ENCODE measurements around the gene ANKRD11.
"Not testable (repeated sequence)": the region's sequence is repeated elsewhere in the genome, so short reads cannot be mapped to it uniquely, and the experiment has no call there.

ANKRD11 gene

GRCh38 chr16:89304941-89305705 is 185.2 kb downstream of the ANKRD11 start:
- no peak for DNase-seq (ENCODE audit: low read depth in 4 of 4, low spot score in 1 of 4)

- DNase-seq (ENCODE audit: low read depth in 4 of 4, low spot score in 1 of 4), result no peak
Observed at GRCh38 chr16:89304181-89304851, 186.0 kb downstream of the ANKRD11 start.

- DNase-seq (ENCODE audit: low read depth in 4 of 4, low spot score in 1 of 4), result no peak
Observed at GRCh38 chr16:89303617-89304016, 186.7 kb downstream of the ANKRD11 start.

GRCh38 chr16:89300976-89301360 is 189.4 kb downstream of the ANKRD11 start:
- no peak for DNase-seq (ENCODE audit: low read depth in 4 of 4, low spot score in 1 of 4)

- DNase-seq (ENCODE audit: low read depth in 4 of 4, low spot score in 1 of 4), result no peak
Observed at GRCh38 chr16:89300311-89300975, 189.9 kb downstream of the ANKRD11 start.

- DNase-seq (ENCODE audit: low read depth in 4 of 4, low spot score in 1 of 4), result not testable (repeated sequence)
Observed at GRCh38 chr16:89299357-89300111, 190.8 kb downstream of the ANKRD11 start.

GRCh38 chr16:89298623-89299225 is 191.6 kb downstream of the ANKRD11 start:
- no peak for DNase-seq (ENCODE audit: low read depth in 4 of 4, low spot score in 1 of 4)

GRCh38 chr16:89297910-89298545 is 192.3 kb downstream of the ANKRD11 start:
- no peak for DNase-seq (ENCODE audit: low read depth in 4 of 4, low spot score in 1 of 4)

- DNase-seq (ENCODE audit: low read depth in 4 of 4, low spot score in 1 of 4), result no peak
Observed at GRCh38 chr16:89297156-89297874, 193.0 kb downstream of the ANKRD11 start.

- no peak for DNase-seq (ENCODE audit: low read depth in 4 of 4, low spot score in 1 of 4)
Observed at GRCh38 chr16:89295915-89296314, 194.4 kb downstream of the ANKRD11 start.

- DNase-seq (ENCODE audit: low read depth in 4 of 4, low spot score in 1 of 4), result no peak
Observed at GRCh38 chr16:89295071-89295900, 195.1 kb downstream of the ANKRD11 start.

- no peak for DNase-seq (ENCODE audit: low read depth in 4 of 4, low spot score in 1 of 4)
Observed at GRCh38 chr16:89294486-89294885, 195.9 kb downstream of the ANKRD11 start.

GRCh38 chr16:89293276-89294143 is 196.9 kb downstream of the ANKRD11 start:
- DNase-seq (ENCODE audit: low read depth in 4 of 4, low spot score in 1 of 4), result no peak

GRCh38 chr16:89292443-89293078 is 197.8 kb downstream of the ANKRD11 start:
- no peak for DNase-seq (ENCODE audit: low read depth in 4 of 4, low spot score in 1 of 4)

GRCh38 chr16:89291776-89292175 is 198.6 kb downstream of the ANKRD11 start:
- no peak for DNase-seq (ENCODE audit: low read depth in 4 of 4, low spot score in 1 of 4)

GRCh38 chr16:89291363-89291762 is 199.0 kb downstream of the ANKRD11 start:
- DNase-seq (ENCODE audit: low read depth in 4 of 4, low spot score in 1 of 4), result no peak

- no peak for DNase-seq (ENCODE audit: low read depth in 4 of 4, low spot score in 1 of 4)
Observed at GRCh38 chr16:89290887-89291286, 199.5 kb downstream of the ANKRD11 start.

- no peak for DNase-seq (ENCODE audit: low read depth in 4 of 4, low spot score in 1 of 4)
Observed at GRCh38 chr16:89290472-89290871, 199.9 kb downstream of the ANKRD11 start.

Data from stimulated activated CD4-positive, alpha-beta T cell treated with anti-CD3 and anti-CD28 coated beads, Interleukin-1b, Interleukin-23, amount 100 ng/mL, for 24 hours (primary cell).